Keratinocyte (primary cell): ENCODE results near the gene SP5.

Experiments used
- EZH2 ChIP-seq: IDR thresholded peaks from one replicate; pipeline ENCODE4 v1.6.1; 2012; ENCODE audit warnings: inconsistent platforms, mild to moderate bottlenecking, low read length, moderate library complexity
- TF ChIP-seq, protein P1 (sequence below), 3 experiments: IDR thresholded peaks in 1 of 3; conservative IDR thresholded peaks in 1 of 3; optimal IDR thresholded peaks in 1 of 3; 2 replicates in 2 of 3; 3 replicates in 1 of 3; pipeline versions ENCODE3 to v1.5.1; 2011; ENCODE audit warnings: low read length in 3 of 3, mild to moderate bottlenecking in 3 of 3, moderate library complexity in 2 of 3, control low read depth in 1 of 3, inconsistent platforms in 1 of 3; ENCODE audit not compliant: insufficient read depth in 2 of 3; ENCODE audit errors: extremely low read depth in 1 of 3

- no peak for TF ChIP-seq EZH2
- TF ChIP-seq, protein P1, sequence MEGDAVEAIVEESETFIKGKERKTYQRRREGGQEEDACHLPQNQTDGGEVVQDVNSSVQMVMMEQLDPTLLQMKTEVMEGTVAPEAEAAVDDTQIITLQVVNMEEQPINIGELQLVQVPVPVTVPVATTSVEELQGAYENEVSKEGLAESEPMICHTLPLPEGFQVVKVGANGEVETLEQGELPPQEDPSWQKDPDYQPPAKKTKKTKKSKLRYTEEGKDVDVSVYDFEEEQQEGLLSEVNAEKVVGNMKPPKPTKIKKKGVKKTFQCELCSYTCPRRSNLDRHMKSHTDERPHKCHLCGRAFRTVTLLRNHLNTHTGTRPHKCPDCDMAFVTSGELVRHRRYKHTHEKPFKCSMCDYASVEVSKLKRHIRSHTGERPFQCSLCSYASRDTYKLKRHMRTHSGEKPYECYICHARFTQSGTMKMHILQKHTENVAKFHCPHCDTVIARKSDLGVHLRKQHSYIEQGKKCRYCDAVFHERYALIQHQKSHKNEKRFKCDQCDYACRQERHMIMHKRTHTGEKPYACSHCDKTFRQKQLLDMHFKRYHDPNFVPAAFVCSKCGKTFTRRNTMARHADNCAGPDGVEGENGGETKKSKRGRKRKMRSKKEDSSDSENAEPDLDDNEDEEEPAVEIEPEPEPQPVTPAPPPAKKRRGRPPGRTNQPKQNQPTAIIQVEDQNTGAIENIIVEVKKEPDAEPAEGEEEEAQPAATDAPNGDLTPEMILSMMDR (optimal IDR thresholded peaks at IDR 0.05 in 1 of 3, IDR thresholded peaks at IDR 0.05 in 1 of 3, conservative IDR thresholded peaks at IDR 0.05 in 1 of 3; ENCODE audit: extremely low read depth in 1 of 3, insufficient read depth in 2 of 3, low read length in 3 of 3) = no peak
Observed at GRCh38 chr2:170764880-170765261, 49.7 kb downstream of the SP5 start.
